Ishikawa (cell line): ENCODE measurements around the gene SLC12A7.

ENCODE experiments used
- CEBPB ChIP-seq: IDR thresholded peaks from 2 replicates; pipeline ENCODE4 v1.6.1; 2012
- CREB1 ChIP-seq: IDR thresholded peaks from 2 replicates; pipeline ENCODE4 v1.6.1; 2012; ENCODE audit warnings: low read depth
- EGR1 ChIP-seq: IDR thresholded peaks from 2 replicates; pipeline ENCODE4 v1.6.1; 2012
- EP300 ChIP-seq: IDR thresholded peaks from 2 replicates; pipeline ENCODE4 v1.6.1; 2012; ENCODE audit warnings: borderline replicate concordance
- FOXM1 ChIP-seq: IDR thresholded peaks from 2 replicates; pipeline ENCODE4 v1.6.1; 2012; ENCODE audit warnings: low read depth, borderline replicate concordance
- MAX ChIP-seq: IDR thresholded peaks from 2 replicates; pipeline ENCODE4 v1.6.1; 2012
- NFIC ChIP-seq: IDR thresholded peaks from 2 replicates; pipeline ENCODE4 v1.6.1; 2012
- RAD21 ChIP-seq: IDR thresholded peaks from 2 replicates; pipeline ENCODE4 v1.6.1; 2012; ENCODE audit warnings: low read depth
- REST ChIP-seq: IDR thresholded peaks from 2 replicates; pipeline ENCODE4 v1.6.1; 2012; ENCODE audit warnings: low read depth, mild to moderate bottlenecking
- TAF1 ChIP-seq: IDR thresholded peaks from 2 replicates; pipeline ENCODE4 v1.6.1; 2012; ENCODE audit warnings: low read depth, mild to moderate bottlenecking
- TCF12 ChIP-seq: IDR thresholded peaks from 2 replicates; pipeline ENCODE4 v1.6.1; 2012; ENCODE audit warnings: low read depth
- TEAD4 ChIP-seq: IDR thresholded peaks from 2 replicates; pipeline ENCODE4 v1.6.1; 2012
- USF1 ChIP-seq: IDR thresholded peaks from 2 replicates; pipeline ENCODE4 v1.6.1; 2012
- YY1 ChIP-seq: IDR thresholded peaks from 2 replicates; pipeline ENCODE4 v1.6.1; 2012; ENCODE audit warnings: low read depth
- ZBTB7A ChIP-seq: IDR thresholded peaks from 2 replicates; pipeline ENCODE4 v1.6.1; 2012; ENCODE audit warnings: low read depth

Gene SLC12A7

GRCh38 chr5:1156754-1157460, 45.0 kb upstream of the SLC12A7 start:
- TF ChIP-seq EP300 (no peak), CREB1 (no peak), MAX (no peak), EGR1 (no peak), CEBPB (no peak), ZBTB7A (no peak)

- TF ChIP-seq TCF12 (no peak), MAX (no peak), ZBTB7A (no peak), YY1 (no peak), TEAD4 (no peak), RAD21 (no peak), EGR1 (no peak), TAF1 (no peak), CEBPB (no peak), NFIC (no peak), REST (no peak), USF1 (no peak), EP300 (no peak), FOXM1 (no peak), CREB1 (no peak)
These were observed 44.3 kb upstream of the SLC12A7 start for GRCh38 chr5:1156033-1156753.

- no peak for TF ChIP-seq TCF12
- no peak for TF ChIP-seq NFIC
- peak; percentile 20 for TF ChIP-seq ZBTB7A
These were observed 43.5 kb upstream of the SLC12A7 start for GRCh38 chr5:1155191-1156032.

- TF ChIP-seq CREB1: no peak
- no peak for TF ChIP-seq EGR1
- no peak for TF ChIP-seq FOXM1
- no peak for TF ChIP-seq YY1
- TF ChIP-seq TAF1: no peak
- no peak for TF ChIP-seq RAD21
- TF ChIP-seq MAX: no peak
- no peak for TF ChIP-seq CEBPB
- TF ChIP-seq NFIC: no peak
- TF ChIP-seq TCF12: no peak
- TF ChIP-seq REST: no peak
- no peak for TF ChIP-seq USF1
- TF ChIP-seq TEAD4: no peak
- no peak for TF ChIP-seq EP300
- no peak for TF ChIP-seq ZBTB7A
These were observed 41.6 kb upstream of the SLC12A7 start for GRCh38 chr5:1153428-1153827.

- TF ChIP-seq ZBTB7A (0 out of 2 replicates have a peak, but pooled peaks have one; percentile 41), RAD21 (no peak)
These were observed 41.0 kb upstream of the SLC12A7 start for GRCh38 chr5:1152771-1153282.
